Amniotic epithelial cell (primary cell): ENCODE data around the gene STRN3.
"Not testable (repeated sequence)": the region's sequence is repeated elsewhere in the genome, so short reads cannot be mapped to it uniquely, and the experiment has no call there.

Experiments used
- DNase-seq: peaks from one replicate; pipeline ENCODE4 v3.0.0-alpha.2; 2010; ENCODE audit warnings: low read depth

Gene STRN3

GRCh38 chr14:31026077-31026449 is at the start of gene STRN3:
Gene STRN3, minus strand, starts transcription at chr14:31026379. Its CDS starts 194 bp downstream, at chr14:31026185.
- no peak for DNase-seq

GRCh38 chr14:31075144-31075543 is 49.0 kb upstream of the STRN3 start:
- DNase-seq: no peak

- DNase-seq: peak; percentile 76
These were observed 45.0 kb upstream of the STRN3 start for GRCh38 chr14:31071151-31071550.

GRCh38 chr14:31070431-31070830 is 44.3 kb upstream of the STRN3 start:
- DNase-seq: peak; percentile 99

GRCh38 chr14:31069343-31069742 is 43.2 kb upstream of the STRN3 start:
- no peak for DNase-seq

GRCh38 chr14:31068235-31068634 is 42.1 kb upstream of the STRN3 start:
- no peak for DNase-seq

- DNase-seq: not testable (repeated sequence)
These were observed 36.7 kb upstream of the STRN3 start for GRCh38 chr14:31062908-31063307.

- DNase-seq: no peak
These were observed 34.2 kb upstream of the STRN3 start for GRCh38 chr14:31060253-31060875.

GRCh38 chr14:31059152-31059924 is 33.2 kb upstream of the STRN3 start:
- DNase-seq: peak; percentile 99

GRCh38 chr14:31057701-31058364 is 31.7 kb upstream of the STRN3 start:
- DNase-seq: no peak

GRCh38 chr14:31057035-31057434 is 30.9 kb upstream of the STRN3 start:
- peak; percentile 26 for DNase-seq

- DNase-seq: peak; percentile 15
These were observed 26.9 kb upstream of the STRN3 start for GRCh38 chr14:31052905-31053586.

GRCh38 chr14:31051511-31051910 is 25.3 kb upstream of the STRN3 start:
- DNase-seq: no peak

GRCh38 chr14:31051023-31051422 is 24.8 kb upstream of the STRN3 start:
- DNase-seq: no peak

- DNase-seq: no peak
These were observed 21.3 kb upstream of the STRN3 start for GRCh38 chr14:31047503-31047902.

GRCh38 chr14:31045501-31046080 is 19.4 kb upstream of the STRN3 start:
- no peak for DNase-seq

- peak; percentile 71 for DNase-seq
These were observed 17.2 kb upstream of the STRN3 start for GRCh38 chr14:31043379-31043778.

GRCh38 chr14:31042893-31043292 is 16.7 kb upstream of the STRN3 start:
- not testable (repeated sequence) for DNase-seq

GRCh38 chr14:31042300-31042699 is 16.1 kb upstream of the STRN3 start:
- no peak for DNase-seq

GRCh38 chr14:31038521-31039166 is 12.5 kb upstream of the STRN3 start:
- DNase-seq: no peak

GRCh38 chr14:31037709-31038221 is 11.6 kb upstream of the STRN3 start:
- DNase-seq: no peak
